H1 (cell line): ENCODE results near the gene PAPSS2. TPM values are rescaled to one million over a fixed set of nuclear protein-coding genes. Genes with fewer than 3 reads are reported as not detected.

Experiments used
- CHD7 ChIP-seq: fragments of 300-600 bp; sonication (generic); IDR thresholded peaks from 2 replicates; pipeline ENCODE4 v1.7.1; 2012; ENCODE audit warnings: low read length, moderate library complexity, mild to moderate bottlenecking, inconsistent platforms; ENCODE audit not compliant: insufficient replicate concordance
- polyA plus RNA-seq, 7 experiments: library from polyadenylated mRNA; depleted of rRNA in 3 of 7; stranded (reverse) in 5 of 7; unstranded in 2 of 7; fragments of >200 nt in 5 of 7; fragments of 200-250 nt in 2 of 7; gene quantifications; 1 replicate in 5 of 7; 2 replicates in 1 of 7; 4 replicates in 1 of 7; pipeline versions ENCODE4 v1.2.1 to v1.2.3, GENCODE V29; 2011 to 2013; ENCODE audit warnings: missing spikeins in 2 of 7, mixed read lengths in 2 of 7
- total RNA-seq: library from RNA; stranded (reverse); fragmentation: NEBNext Ultra II Directional; extraction: Animal tissue kit (Norgen Biotek cat#: 25700); gene quantifications from 2 replicates; pipeline ENCODE4 v1.2.1, GENCODE V29; 2021

Gene PAPSS2
- total and polyA plus RNA-seq, 2 of the 8 experiments (the other 6 are each of a cell fraction or from before 2014, with no cell fraction given), result 7.6 to 20.2 TPM

DNA sequence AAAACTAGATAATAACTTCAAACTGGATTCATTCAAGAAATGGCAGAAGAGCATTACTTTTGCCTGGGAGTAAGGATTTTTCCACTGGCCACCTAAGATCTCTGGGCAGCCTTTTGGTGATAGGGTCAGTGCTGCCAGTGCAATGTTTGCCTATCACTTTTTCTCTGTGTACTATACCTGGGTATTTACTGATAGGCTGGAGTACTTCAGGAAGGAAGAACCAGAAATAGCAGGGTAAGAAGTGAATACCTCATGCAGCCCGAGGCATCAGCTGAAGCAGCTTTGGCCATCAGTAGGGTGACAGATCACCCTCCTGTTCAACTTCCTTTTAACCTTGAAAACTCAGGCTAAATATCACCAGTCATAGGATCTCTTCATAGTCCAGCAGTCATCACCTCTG lies 5.5 kb upstream of the PAPSS2 start (continued):
- TF ChIP-seq CHD7, result no peak
